Renal pelvis (tissue), 4 donors: ENCODE measurements around the gene FADS1. TPM values are rescaled to one million over a fixed set of nuclear protein-coding genes. Genes with fewer than 3 reads are reported as not detected.

Experiments used
- DNase-seq: peaks from one replicate; pipeline ENCODE4 v3.0.0-alpha.2; 2013
- polyA plus RNA-seq, 3 donors: library from polyadenylated mRNA; unstranded; fragments of 120-200 nt; gene quantifications; one replicate each; pipeline ENCODE4 v1.2.1, GENCODE V29; 2013; ENCODE audit not compliant: insufficient read length in 3 of 3

The FADS1 gene
- polyA plus RNA-seq, 3 donors, result 45.9 to 53.5 (median 46.5) TPM

- no peak for DNase-seq
Observed at GRCh38 chr11:61779666-61780525, 36.9 kb downstream of the FADS1 start.

- no peak for DNase-seq
Observed at GRCh38 chr11:61778920-61779650, 37.7 kb downstream of the FADS1 start.

- no peak for DNase-seq
Observed at GRCh38 chr11:61778357-61778886, 38.4 kb downstream of the FADS1 start.

- DNase-seq, result no peak
Observed at GRCh38 chr11:61777234-61778090, 39.3 kb downstream of the FADS1 start.

GRCh38 chr11:61776561-61777075 is 40.2 kb downstream of the FADS1 start:
- no peak for DNase-seq

GRCh38 chr11:61775606-61776554 is 40.9 kb downstream of the FADS1 start:
- DNase-seq, result no peak

- DNase-seq, result no peak
Observed at GRCh38 chr11:61775106-61775505, 41.7 kb downstream of the FADS1 start.

GRCh38 chr11:61774411-61774810 is 42.4 kb downstream of the FADS1 start:
- DNase-seq, result no peak

- DNase-seq, result no peak
Observed at GRCh38 chr11:61773809-61774208, 43.0 kb downstream of the FADS1 start.

- DNase-seq, result no peak
Observed at GRCh38 chr11:61773356-61773755, 43.4 kb downstream of the FADS1 start.

- DNase-seq, result peak; percentile 80
Observed at GRCh38 chr11:61771985-61772455, 44.8 kb downstream of the FADS1 start.

GRCh38 chr11:61771195-61771894 is 45.5 kb downstream of the FADS1 start:
- no peak for DNase-seq

GRCh38 chr11:61769946-61770683 is 46.7 kb downstream of the FADS1 start:
- no peak for DNase-seq

GRCh38 chr11:61769169-61769920 is 47.5 kb downstream of the FADS1 start:
- DNase-seq, result no peak

- DNase-seq, result no peak
Observed at GRCh38 chr11:61768376-61769076, 48.3 kb downstream of the FADS1 start.

- no peak for DNase-seq
Observed at GRCh38 chr11:61766353-61766841, 50.4 kb downstream of the FADS1 start.

GRCh38 chr11:61765550-61766253 is 51.1 kb downstream of the FADS1 start:
- no peak for DNase-seq
